ENCODE measurements around the gene CCSER1.
"Not testable (repeated sequence)": the region's sequence is repeated elsewhere in the genome, so short reads cannot be mapped to it uniquely, and the experiment has no call there.

Gene CCSER1

DNA sequence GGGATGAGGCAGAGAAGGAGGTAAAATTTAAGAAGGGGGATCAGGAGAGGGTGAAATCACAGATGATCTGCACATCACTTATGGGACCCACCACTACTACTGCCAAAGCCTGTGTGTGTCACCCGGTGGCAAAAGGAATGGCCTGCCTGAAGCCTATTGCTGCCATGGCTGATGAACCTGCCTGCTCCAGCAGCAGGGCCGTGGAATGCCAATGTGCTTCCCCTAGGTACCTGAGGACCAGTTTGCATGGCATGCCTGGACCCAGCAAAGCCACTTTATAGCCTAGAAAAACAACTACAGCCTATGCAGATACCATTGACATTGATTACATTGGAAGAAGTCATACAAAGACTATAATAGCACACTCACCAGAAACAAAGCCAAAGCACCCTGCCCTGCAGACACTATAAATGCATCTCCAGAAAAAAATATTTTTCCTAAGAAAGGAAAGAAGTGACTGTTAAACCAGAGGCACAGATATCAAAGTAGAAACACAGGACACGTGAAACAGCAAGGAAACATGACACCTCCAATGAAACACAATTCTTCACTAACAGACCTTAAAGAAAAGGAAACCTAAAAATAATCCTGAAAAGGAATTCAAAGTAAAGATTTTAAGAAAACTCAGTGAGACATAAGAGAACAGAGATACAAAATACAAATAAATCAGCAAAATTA, 1495.9 kb downstream of the CCSER1 start:
- DNase-seq = no peak

DNA sequence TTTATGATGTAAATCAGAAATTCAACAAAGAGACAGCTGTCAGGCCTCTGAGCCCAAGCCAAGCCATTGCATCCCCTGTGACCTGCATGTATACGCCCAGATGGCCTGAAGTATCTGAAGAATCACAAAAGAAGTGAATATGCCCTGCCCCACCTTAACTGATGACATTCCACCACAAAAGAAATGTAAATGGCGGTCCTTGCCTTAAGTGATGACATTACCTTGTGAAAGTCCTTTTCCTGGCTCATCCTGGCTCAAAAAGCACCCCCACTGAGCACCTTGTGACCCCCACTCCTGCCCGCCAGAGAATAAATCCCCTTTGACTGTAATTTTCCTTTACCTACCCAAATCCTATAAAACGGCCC, 1496.4 kb downstream of the CCSER1 start:
- DNase-seq = not testable (repeated sequence)

DNA sequence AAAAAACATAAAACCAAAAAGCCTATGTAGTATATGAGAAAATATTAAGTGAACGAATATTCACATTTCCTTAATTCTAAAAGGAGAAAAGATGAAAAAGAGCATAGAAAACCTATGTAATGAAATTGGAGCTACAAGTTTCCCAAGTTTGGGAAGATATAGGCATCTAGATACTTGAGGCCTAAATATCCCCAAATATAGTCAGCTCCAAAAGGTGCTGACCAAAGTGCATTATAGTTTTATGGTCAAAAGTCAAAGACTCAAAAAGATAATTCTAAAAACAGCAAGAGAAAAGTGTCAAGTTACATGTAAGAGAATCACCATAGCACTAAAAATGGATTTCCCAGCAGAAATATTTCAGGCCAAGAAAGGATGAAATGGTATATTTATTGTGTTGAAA, 1502.9 kb downstream of the CCSER1 start:
- no peak for DNase-seq

DNA sequence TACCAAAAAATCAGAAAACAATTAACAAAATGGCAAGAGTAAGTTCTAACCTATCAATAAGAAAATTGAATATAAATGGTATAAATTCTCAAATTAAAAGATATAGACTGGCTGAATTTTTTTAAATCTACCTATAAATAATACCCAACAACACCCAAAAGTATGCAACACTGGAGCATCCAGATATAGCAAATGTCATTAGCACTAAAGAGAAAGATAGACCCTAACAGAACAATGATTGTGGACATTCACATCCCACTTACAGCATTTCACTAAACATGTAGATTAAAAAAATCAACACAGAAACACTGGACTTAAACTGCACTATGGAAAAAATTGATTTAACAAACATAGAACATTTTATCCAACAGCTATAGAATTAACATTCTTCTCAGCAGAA, 1503.6 kb downstream of the CCSER1 start:
- no peak for DNase-seq

DNA sequence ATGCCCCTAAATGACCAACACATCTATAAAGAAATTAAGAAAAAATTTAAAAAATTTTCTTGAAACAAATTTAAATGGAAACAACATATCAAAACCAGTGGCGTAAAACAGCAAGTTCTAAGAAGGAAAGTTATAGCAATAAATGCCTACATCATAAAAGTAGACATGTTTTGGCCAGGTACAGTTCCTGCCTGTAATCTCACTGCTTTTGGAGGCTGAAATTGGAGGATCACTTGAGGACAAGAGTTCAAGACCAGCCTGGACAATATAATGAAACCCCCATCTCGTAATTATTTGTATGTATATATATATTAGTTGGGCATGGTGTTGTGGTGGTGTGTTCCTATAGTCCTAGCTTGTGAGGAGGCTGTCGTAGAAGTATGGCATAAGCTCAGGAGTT, 1504.1 kb downstream of the CCSER1 start:
- DNase-seq = no peak

DNA sequence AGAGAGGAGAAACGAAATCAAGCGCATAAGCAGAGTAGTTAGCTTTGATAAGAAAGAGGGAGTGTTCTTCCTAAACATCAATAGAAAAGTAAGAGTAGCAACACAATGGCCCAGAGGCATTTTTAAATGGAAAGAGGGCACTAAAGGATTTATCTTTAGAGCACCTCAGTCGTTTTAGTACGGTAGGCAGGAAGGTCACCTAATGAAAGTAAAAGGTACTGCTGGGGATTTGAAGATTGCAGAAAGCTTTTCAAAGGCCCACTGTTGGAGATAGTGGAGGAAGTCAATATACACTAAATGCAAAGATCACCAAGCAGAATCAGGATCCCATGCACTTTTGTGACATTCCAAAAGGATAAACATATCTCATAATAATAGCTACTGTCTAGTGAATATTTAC, 1508.9 kb downstream of the CCSER1 start:
- DNase-seq = no peak

Data from NCI-H82 (cell line).